Sigmoid colon (tissue), 7 donors: ENCODE results near the gene RDH5. TPM values are rescaled to one million over a fixed set of nuclear protein-coding genes. Genes with fewer than 3 reads are reported as not detected.

ENCODE experiments used
- DNase-seq: peaks from one replicate; pipeline ENCODE4 v3.0.0-alpha.2; 2019
- H3K27ac ChIP-seq, 4 donors: fragments of 200-600 bp; sonication (generic); one replicate each; pipeline ENCODE4 v1.5.1; 2016 to 2019; ENCODE audit warnings: mild to moderate bottlenecking in 1 of 4
- H3K27me3 ChIP-seq, 3 donors: fragments of 200-600 bp; sonication (generic); one replicate each; pipeline ENCODE4 v1.5.1; 2019; ENCODE audit warnings: mild to moderate bottlenecking in 1 of 3
- H3K36me3 ChIP-seq, 4 donors: fragments of 200-600 bp; sonication (generic); one replicate each; pipeline ENCODE4 v1.5.1; 2016 to 2019
- H3K4me1 ChIP-seq, 4 donors: fragments of 200-600 bp; sonication (generic); one replicate each; pipeline ENCODE4 v1.5.1; 2017 to 2019
- H3K4me3 ChIP-seq, 4 donors: fragments of 200-600 bp; sonication (generic); one replicate each; pipeline ENCODE4 v1.5.1; 2017 to 2019; ENCODE audit warnings: mild to moderate bottlenecking in 2 of 4, moderate library complexity in 1 of 4
- H3K9me3 ChIP-seq, 4 donors: fragments of 200-600 bp in 3 of 4; sonication (generic) in 3 of 4; one replicate each; pipeline versions ENCODE4 v1.5.1 to v1.6.1; 2013 to 2019
- CTCF ChIP-seq, 4 experiments: fragments of 450-650 bp in 3 of 4; fragments of 200-600 bp in 1 of 4; IDR thresholded peaks; one replicate each; pipeline ENCODE4 v1.5.1; 2016 to 2019; ENCODE audit warnings: antibody characterized with exemption in 4 of 4, mild to moderate bottlenecking in 3 of 4, moderate library complexity in 2 of 4
- EP300 ChIP-seq, 4 donors: sonication (generic); formaldehyde crosslinking; IDR thresholded peaks; one replicate each; pipeline ENCODE4 v1.6.1; 2017; ENCODE audit warnings: antibody characterized with exemption in 4 of 4
- POLR2A ChIP-seq, 2 donors: fragments of 450-650 bp; IDR thresholded peaks; one replicate each; pipeline ENCODE4 v1.6.1; 2016; ENCODE audit warnings: antibody characterized with exemption in 2 of 2, mild to moderate bottlenecking in 2 of 2, moderate library complexity in 2 of 2
- POLR2AphosphoS5 ChIP-seq, 4 donors: sonication (generic); formaldehyde crosslinking; IDR thresholded peaks; one replicate each; pipeline ENCODE4 v1.6.1; 2017; ENCODE audit warnings: antibody characterized with exemption in 4 of 4
- WGBS, 2 donors: extraction: QIAGEN DNeasy Blood & Tissue Kit; methylation state at CpG; one replicate each; pipeline ENCODE4 v1.1.7; 2013; 5-methylcytosine and 5-hydroxymethylcytosine counted together
- intact Hi-C: fragments of 100-400 bp; cut with DNase I; formaldehyde crosslinking; loops from one replicate; pipeline ENCODE4 v1.15.1; 2023
- polyA plus RNA-seq, 3 donors: library from polyadenylated mRNA; stranded (reverse); fragments of 200-250 nt; gene quantifications; one replicate each; pipeline ENCODE4 v1.2.3, GENCODE V29; 2013
- total RNA-seq, 4 donors: library from RNA; depleted of rRNA; stranded (reverse); fragments of >200 nt; gene quantifications; one replicate each; pipeline ENCODE4 v1.1.0, GENCODE V29; 2016
- donor health status: healthy with polysubstance abuse.
- donor health status: Bipolar disorder and iron deficiency.
- donor health status: healthy.

Gene RDH5
- total and polyA plus RNA-seq, 7 donors: 8.4 to 37.5 (median 30.7) TPM

- Histone ChIP-seq H3K36me3 (peaks cover 0 to 9% (median 3%) of the 10 kb centered on the region in 4 donors), H3K9me3 (no peaks in the 10 kb centered on the region), H3K4me1 (peaks cover 0 to 38% (median 30%) of the 10 kb centered on the region in 4 donors), H3K27ac (peak overlapping the region; percentile 25 to 79 (median 46)), H3K27me3 (no peaks in the 10 kb centered on the region), H3K4me3 (no peak overlapping the region)
- WGBS, 2 donors: 53 to 66% methylated on average over 3 of the region's 3 CpGs
- intact Hi-C loops: no loop called here
- DNase-seq: peak; percentile 4
- TF ChIP-seq EP300 (IDR thresholded peaks at IDR 0.05) (no peak), CTCF (IDR thresholded peaks at IDR 0.05) (no peak), POLR2A (IDR thresholded peaks at IDR 0.05) (no peak), POLR2AphosphoS5 (IDR thresholded peaks at IDR 0.05) (no peak)
Observed at GRCh38 chr12:55746174-55746912, 26.1 kb downstream of the RDH5 start.

- Histone ChIP-seq H3K4me1 (peaks cover 0 to 38% (median 30%) of the 10 kb centered on the region in 4 donors), H3K4me3 (no peak overlapping the region), H3K27me3 (no peaks in the 10 kb centered on the region), H3K36me3 (peaks cover 0 to 14% (median 7%) of the 10 kb centered on the region in 4 donors), H3K9me3 (no peaks in the 10 kb centered on the region), H3K27ac (no peak overlapping the region)
- intact Hi-C loops: no loop called here
- TF ChIP-seq POLR2A (IDR thresholded peaks at IDR 0.05) (no peak), EP300 (IDR thresholded peaks at IDR 0.05) (no peak), POLR2AphosphoS5 (IDR thresholded peaks at IDR 0.05) (no peak), CTCF (IDR thresholded peaks at IDR 0.05) (no peak)
- DNase-seq: no peak
Observed at GRCh38 chr12:55746913-55747231, 26.7 kb downstream of the RDH5 start.

GRCh38 chr12:55748230-55748993 is 28.2 kb downstream of the RDH5 start:
- peaks cover 0 to 30% (median 16%) of the 10 kb centered on the region in 4 donors for H3K36me3 ChIP-seq
- no peaks in the 10 kb centered on the region for H3K27me3 ChIP-seq
- DNase-seq: peak; percentile 56
- WGBS, 2 donors: 93 to 94% methylated on average over 18 of the region's 18 CpGs
- no peak overlapping the region for H3K27ac ChIP-seq
- peaks cover 0 to 30% (median 26%) of the 10 kb centered on the region in 4 donors for H3K4me1 ChIP-seq
- H3K4me3 ChIP-seq: no peak overlapping the region
- intact Hi-C loops: no loop called here
- TF ChIP-seq CTCF (IDR thresholded peaks at IDR 0.05) (no peak), EP300 (IDR thresholded peaks at IDR 0.05) (no peak), POLR2A (IDR thresholded peaks at IDR 0.05) (no peak), POLR2AphosphoS5 (IDR thresholded peaks at IDR 0.05) (no peak)
- no peaks in the 10 kb centered on the region for H3K9me3 ChIP-seq

GRCh38 chr12:55755246-55755645 is 35.1 kb downstream of the RDH5 start:
- 80 to 83% methylated on average over 2 of the region's 2 CpGs for WGBS, 2 donors
- intact Hi-C loops: no loop called here
- no peak for TF ChIP-seq POLR2AphosphoS5 (IDR thresholded peaks at IDR 0.05)
- TF ChIP-seq CTCF (IDR thresholded peaks at IDR 0.05): no peak
- no peak for TF ChIP-seq POLR2A (IDR thresholded peaks at IDR 0.05)
- no peak for TF ChIP-seq EP300 (IDR thresholded peaks at IDR 0.05)
- Histone ChIP-seq H3K4me1 (peaks cover 0 to 4% (median 0%) of the 10 kb centered on the region in 4 donors), H3K27me3 (no peaks in the 10 kb centered on the region), H3K4me3 (no peak overlapping the region), H3K27ac (no peak overlapping the region), H3K36me3 (peaks cover 19 to 97% (median 36%) of the 10 kb centered on the region in 4 donors), H3K9me3 (no peaks in the 10 kb centered on the region)
- no peak for DNase-seq
